ENCODE results near the gene PLXNA4. TPM values are rescaled to one million over a fixed set of nuclear protein-coding genes. Genes with fewer than 3 reads are reported as not detected.

The PLXNA4 gene
- polyA plus RNA-seq, 1 donor (not counting 4 experiments of a cell fraction or from before 2014, with no cell fraction given) = 0.01 TPM

DNA sequence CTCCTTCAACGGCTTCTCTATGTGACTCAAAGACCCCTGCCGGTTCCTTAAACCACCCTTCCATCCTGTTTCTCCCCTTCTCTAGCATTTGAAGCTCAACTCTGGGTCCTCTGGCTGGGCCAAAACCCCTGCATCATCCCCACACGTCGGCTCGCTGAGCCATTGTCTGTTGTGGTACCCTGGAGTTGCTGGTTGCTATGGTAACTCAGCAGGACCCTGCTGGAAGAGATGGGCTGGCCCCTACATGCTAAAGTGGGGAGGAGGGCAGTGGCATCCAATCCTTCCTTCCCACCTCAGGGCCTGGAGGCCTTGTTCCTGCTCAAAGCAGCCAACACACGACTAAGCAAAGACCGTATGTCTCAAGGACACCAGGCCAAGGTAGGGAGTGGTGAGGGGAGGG is 452.5 kb downstream of the PLXNA4 start:
- Histone ChIP-seq H3K79me2 (ENCODE audit: control insufficient read depth, insufficient read depth, low read length) (no peaks in the 10 kb centered on the region), H3K9ac (ENCODE audit: control insufficient read depth, extremely low read depth, insufficient read depth, low read length) (no peak overlapping the region), H3K4me3 (ENCODE audit: control insufficient read depth in 2 of 3, extremely low read depth in 1 of 3, insufficient read depth in 2 of 3, low read depth in 1 of 3, low read length in 3 of 3) (no peak overlapping the region), H2AFZ (ENCODE audit: control insufficient read depth, low read length) (no peak overlapping the region), H3K36me3 (ENCODE audit: control insufficient read depth in 2 of 2, extremely low read depth in 1 of 2, insufficient read depth in 2 of 2, low read length in 2 of 2) (no peaks in the 10 kb centered on the region), H3K4me2 (ENCODE audit: control insufficient read depth, extremely low read depth, insufficient read depth, low read depth, low read length) (no peak overlapping the region), H3K9me3 (ENCODE audit: control insufficient read depth, low read depth, low read length) (no peaks in the 10 kb centered on the region), H3K9me1 (ENCODE audit: control insufficient read depth, extremely low read depth, insufficient read depth, low read length) (no peaks in the 10 kb centered on the region), H3K27me3 (ENCODE audit: control insufficient read depth, extremely low read depth, insufficient read depth, low read length) (peaks cover 3% of the 10 kb centered on the region), H4K20me1 (ENCODE audit: control insufficient read depth, extremely low read depth, insufficient read depth, low read length) (no peaks in the 10 kb centered on the region), H3K4me1 (ENCODE audit: control insufficient read depth, extremely low read depth, insufficient read depth, low read length) (no peaks in the 10 kb centered on the region), H3K27ac (ENCODE audit: control insufficient read depth, insufficient read depth, low read length) (no peak overlapping the region)
- no peak for FAIRE-seq
- TF ChIP-seq, protein P1, sequence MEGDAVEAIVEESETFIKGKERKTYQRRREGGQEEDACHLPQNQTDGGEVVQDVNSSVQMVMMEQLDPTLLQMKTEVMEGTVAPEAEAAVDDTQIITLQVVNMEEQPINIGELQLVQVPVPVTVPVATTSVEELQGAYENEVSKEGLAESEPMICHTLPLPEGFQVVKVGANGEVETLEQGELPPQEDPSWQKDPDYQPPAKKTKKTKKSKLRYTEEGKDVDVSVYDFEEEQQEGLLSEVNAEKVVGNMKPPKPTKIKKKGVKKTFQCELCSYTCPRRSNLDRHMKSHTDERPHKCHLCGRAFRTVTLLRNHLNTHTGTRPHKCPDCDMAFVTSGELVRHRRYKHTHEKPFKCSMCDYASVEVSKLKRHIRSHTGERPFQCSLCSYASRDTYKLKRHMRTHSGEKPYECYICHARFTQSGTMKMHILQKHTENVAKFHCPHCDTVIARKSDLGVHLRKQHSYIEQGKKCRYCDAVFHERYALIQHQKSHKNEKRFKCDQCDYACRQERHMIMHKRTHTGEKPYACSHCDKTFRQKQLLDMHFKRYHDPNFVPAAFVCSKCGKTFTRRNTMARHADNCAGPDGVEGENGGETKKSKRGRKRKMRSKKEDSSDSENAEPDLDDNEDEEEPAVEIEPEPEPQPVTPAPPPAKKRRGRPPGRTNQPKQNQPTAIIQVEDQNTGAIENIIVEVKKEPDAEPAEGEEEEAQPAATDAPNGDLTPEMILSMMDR (optimal IDR thresholded peaks at IDR 0.05 in 1 of 3, IDR thresholded peaks at IDR 0.05 in 1 of 3, conservative IDR thresholded peaks at IDR 0.05 in 1 of 3; ENCODE audit: extremely low read depth in 1 of 3, insufficient read depth in 2 of 3, low read length in 3 of 3) = no peak
- TF ChIP-seq EZH2 (IDR thresholded peaks at IDR 0.05; ENCODE audit: low read length) = no peak
- no peak for DNase-seq (ENCODE audit: low read depth, low spot score)
- dilution Hi-C loops (cut with MboI; ENCODE audit: extremely low pct_ligation_motif_present, low sequenced_read_pairs) = no loop called here

DNA sequence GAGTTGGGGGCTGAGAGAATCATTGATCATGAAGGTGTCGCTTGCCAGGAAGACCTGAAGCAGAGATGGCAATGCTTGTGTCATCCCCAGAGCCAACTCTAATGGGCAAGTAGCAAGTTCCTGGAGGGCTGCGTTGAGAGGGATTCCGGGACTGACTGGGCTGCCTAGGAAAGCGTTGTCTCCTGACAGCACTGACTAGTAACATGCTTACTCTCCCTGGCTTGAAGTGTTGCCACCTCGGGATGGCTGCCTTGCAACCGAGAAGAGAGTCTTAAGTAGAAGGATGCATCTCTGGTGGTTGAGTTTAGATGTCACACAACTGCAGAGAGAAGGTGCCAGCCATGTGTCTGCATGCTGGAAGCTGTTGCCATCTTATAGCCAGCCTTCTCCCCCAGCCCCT is 453.4 kb downstream of the PLXNA4 start:
- Histone ChIP-seq H3K27me3 (ENCODE audit: control insufficient read depth, extremely low read depth, insufficient read depth, low read length) (peaks cover 3% of the 10 kb centered on the region), H3K9me1 (ENCODE audit: control insufficient read depth, extremely low read depth, insufficient read depth, low read length) (no peaks in the 10 kb centered on the region), H3K9ac (ENCODE audit: control insufficient read depth, extremely low read depth, insufficient read depth, low read length) (no peak overlapping the region), H3K79me2 (ENCODE audit: control insufficient read depth, insufficient read depth, low read length) (no peaks in the 10 kb centered on the region), H3K36me3 (ENCODE audit: control insufficient read depth in 2 of 2, extremely low read depth in 1 of 2, insufficient read depth in 2 of 2, low read length in 2 of 2) (no peaks in the 10 kb centered on the region), H3K4me3 (ENCODE audit: control insufficient read depth in 2 of 3, extremely low read depth in 1 of 3, insufficient read depth in 2 of 3, low read depth in 1 of 3, low read length in 3 of 3) (no peak overlapping the region), H3K4me2 (ENCODE audit: control insufficient read depth, extremely low read depth, insufficient read depth, low read depth, low read length) (no peak overlapping the region), H3K27ac (ENCODE audit: control insufficient read depth, insufficient read depth, low read length) (no peak overlapping the region), H4K20me1 (ENCODE audit: control insufficient read depth, extremely low read depth, insufficient read depth, low read length) (no peaks in the 10 kb centered on the region), H2AFZ (ENCODE audit: control insufficient read depth, low read length) (no peak overlapping the region), H3K9me3 (ENCODE audit: control insufficient read depth, low read depth, low read length) (no peaks in the 10 kb centered on the region), H3K4me1 (ENCODE audit: control insufficient read depth, extremely low read depth, insufficient read depth, low read length) (peaks cover under 1% of the 10 kb centered on the region)
- no peak for TF ChIP-seq EZH2 (IDR thresholded peaks at IDR 0.05; ENCODE audit: low read length)
- TF ChIP-seq, protein P1 (optimal IDR thresholded peaks at IDR 0.05 in 1 of 3, IDR thresholded peaks at IDR 0.05 in 1 of 3, conservative IDR thresholded peaks at IDR 0.05 in 1 of 3; ENCODE audit: extremely low read depth in 1 of 3, insufficient read depth in 2 of 3, low read length in 3 of 3) = no peak
- DNase-seq (ENCODE audit: low read depth, low spot score) = no peak
- dilution Hi-C loops (cut with MboI; ENCODE audit: extremely low pct_ligation_motif_present, low sequenced_read_pairs) = no loop called here
- no peak for FAIRE-seq

Data from keratinocyte (primary cell).